Hematopoietic multipotent progenitor cell treated with erythropoietin and hydrocortisone succinate and interleukin-3 and kit ligand, for 8 days (in vitro differentiated cells): ENCODE measurements around the gene GPR108.
"Not testable (repeated sequence)": the region's sequence is repeated elsewhere in the genome, so short reads cannot be mapped to it uniquely, and the experiment has no call there.

Experiments
- DNase-seq: peaks from one replicate; pipeline ENCODE4 v3.0.0-alpha.2; 2015

Gene GPR108

GRCh38 chr19:6718741-6719539, 18.4 kb downstream of the GPR108 start:
- DNase-seq: peak; percentile 55

DNA sequence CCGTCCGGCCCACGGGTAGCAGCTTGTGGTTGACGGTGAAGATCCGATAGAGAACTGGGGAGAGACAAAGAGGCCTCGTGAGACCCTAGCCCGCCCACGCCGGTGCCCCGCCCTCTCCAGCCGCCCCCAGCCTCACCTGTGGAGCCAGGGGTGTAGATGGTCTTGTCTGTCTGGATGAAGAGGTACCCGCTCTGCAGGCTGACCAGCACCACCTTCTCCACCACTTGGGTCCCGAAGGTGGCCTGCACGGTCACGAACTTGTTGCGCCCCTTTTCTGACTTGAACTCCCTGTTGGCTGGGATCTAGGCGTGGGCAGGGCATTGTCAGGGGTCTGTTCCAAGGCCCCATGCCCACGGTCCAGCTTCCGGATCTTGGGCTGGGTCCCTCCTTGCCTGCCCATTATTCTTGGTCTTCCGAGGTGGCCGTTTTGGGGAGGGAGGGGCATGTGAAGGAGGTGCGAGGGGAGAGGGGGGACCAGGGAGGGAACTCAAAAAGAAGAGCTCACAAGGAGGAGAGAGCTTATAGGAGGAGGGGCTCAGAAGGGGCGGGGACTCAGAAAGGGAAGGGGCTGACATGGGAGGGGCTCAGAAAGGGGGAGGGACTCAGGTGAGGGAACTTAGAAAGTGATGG, 19.2 kb downstream of the GPR108 start:
- no peak for DNase-seq

DNA sequence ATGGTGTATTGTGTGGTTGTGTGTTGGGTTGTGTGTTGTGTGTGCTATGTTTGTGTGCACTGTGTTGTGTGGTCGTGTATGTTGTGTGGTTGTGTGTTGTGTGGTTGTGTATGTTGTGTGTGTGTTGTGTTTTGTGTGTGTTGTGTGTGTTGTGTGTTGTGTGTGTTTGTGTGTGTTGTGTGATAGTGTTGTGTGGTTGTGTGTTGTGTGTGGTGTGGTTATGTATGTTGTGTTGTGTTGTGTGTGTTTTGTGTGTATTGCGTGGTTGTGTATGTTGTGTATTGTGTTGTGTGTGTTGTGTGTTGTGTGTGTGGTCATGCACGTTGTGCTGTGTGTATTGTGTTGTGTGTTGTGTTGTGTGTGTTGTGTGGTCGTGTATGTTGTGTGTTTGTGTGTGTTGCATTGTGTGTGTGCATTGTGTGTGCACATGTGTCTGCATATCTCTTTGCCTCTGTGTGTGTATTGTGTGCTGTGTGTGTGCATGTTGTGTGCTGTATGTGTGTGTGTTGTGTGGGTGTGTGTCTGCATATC, 19.9 kb downstream of the GPR108 start:
- DNase-seq: no peak

GRCh38 chr19:6717036-6717435, 20.3 kb downstream of the GPR108 start:
- DNase-seq: no peak

DNA sequence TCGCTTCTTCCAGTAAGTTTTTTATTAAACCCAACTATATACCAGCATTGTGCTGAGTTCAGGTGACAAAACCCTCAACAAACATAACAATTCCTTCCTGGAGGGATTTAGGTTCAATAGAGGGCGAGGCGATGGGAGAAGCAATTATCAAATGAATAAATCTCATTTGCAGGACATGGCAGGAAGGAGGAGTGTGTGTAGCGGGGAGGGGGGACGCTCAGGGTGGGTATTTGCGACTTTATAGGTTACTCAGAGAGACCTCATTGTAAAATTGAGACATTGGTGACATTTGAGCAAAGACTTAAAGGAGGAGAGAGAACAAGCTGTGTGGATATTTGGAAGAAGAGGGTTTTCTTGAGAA, 20.8 kb downstream of the GPR108 start:
- DNase-seq: no peak

DNA sequence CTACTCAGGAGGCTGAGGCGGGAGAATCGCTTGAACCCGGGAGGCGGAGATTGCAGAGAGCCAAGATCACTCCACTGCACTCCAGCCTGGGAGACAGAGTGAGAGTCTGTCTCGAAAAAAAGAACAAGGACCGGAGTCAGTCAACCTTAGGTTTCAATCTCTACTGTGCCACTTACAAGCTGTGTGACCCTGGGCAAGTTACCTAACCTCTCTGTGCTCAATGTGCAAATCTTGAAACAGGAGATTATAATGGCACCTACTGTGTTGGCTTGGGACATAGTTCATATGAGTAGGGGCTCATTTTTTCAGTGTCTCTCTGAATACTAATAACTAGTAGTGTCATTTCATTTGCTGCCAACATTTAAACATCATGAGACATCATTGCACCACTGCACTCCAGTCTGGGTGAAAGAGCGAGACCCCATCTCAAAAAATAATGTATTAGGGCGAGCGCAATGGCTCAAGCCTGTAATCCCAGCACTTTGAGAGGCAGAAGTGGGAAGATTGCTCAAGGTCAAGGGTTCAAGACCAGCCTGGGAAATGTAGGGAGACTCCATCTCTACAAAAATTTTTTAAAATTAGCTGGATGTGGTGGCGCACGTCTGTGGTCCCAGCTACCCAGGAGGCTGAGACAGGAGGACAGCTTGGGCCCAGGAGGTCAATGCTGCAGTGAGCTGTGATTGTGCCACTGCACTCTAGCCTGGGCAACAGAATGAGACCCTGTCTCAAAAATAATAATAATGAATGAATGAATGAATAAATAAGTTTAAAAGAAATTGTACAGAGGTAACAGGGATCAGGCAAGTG, 22.4 kb downstream of the GPR108 start:
- no peak for DNase-seq

DNA sequence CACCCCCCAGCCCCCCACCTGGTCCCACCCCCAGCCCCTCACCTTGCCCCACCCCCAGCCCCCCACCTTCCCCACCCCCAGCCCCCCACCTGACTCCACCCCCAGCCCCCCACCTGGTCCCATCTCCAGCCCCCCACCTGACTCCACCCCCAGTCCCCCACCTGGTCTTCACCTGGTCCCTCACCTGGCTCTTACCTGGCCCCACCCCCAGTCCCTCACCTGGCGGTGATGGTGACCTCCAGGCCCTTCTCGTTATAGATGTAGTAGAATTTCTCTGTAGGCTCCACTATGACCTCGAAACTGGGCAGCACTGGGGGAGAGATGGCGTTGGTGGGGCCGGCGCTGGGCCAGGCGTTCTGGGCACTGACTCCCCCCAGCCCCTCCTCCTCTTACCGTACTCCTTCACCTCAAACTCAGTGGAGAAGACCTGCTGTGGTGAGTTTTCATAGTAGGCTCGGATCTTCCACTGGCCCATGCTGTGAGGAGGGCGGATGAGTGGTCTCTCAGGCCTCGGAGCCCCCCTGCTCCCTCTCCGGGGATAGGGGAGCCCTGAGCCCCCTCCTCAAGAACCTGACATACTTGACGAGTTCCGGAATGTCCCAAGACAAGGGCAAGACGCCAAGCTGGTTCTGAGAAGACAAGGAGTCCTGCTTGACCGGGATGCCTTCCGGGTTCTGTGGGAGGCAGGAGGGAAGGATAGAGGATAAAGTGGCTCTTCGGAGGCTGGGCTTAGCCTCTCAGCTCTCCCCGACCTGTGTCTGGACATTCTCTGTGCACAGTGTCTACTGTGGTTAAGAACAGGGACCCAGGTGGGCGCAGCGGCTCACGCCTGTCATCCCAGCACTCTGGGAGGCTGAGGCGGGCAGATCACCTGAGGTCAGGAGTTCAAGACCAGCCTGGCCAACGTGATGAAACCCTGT, 23.3 kb downstream of the GPR108 start:
- DNase-seq: no peak

DNA sequence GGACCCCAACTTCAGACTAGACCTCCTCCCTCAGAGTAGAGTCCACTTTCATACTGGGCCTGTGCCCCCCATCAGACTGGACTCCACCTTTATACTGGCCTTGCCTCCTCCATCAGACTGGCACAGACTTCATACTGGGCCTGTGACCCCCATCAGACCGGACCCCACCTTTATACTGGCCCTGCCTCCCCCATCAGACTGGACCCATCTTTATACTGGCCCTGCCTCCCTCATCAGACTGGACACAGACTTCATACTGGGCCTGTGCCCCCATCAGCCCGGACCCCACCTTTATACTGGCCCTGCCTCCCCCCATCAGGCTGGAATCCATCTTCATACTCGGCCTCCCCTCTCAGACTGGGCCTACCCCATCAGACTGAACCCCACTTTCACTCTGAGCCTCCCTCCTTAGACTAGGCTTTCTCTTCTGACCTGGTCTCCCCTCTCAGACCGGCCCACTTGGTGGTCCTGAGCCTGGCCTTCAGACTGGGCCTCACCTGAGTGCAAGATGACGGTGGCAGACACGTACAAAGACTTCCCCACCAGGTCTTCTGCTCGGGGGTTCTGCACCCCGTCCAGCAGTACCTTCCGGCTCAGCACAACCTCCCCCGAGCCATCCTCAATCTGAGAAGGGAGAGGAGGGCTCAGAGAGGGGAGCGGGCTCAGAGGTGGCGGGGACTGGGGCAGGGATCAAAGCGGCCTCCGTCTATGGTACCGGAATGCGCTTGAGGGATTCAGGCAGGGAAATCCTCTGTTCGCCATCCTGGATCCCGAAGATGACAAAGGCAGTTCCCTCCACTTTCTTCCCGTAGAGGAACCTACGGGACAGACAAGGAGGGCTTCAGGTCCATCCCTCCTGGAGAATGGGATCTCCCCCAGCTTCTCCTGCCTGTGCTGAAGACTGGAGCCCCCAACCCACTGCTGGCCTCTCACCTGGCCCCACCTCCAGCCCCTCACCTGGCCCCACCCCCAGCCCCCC, 24.4 kb downstream of the GPR108 start:
- DNase-seq: no peak

DNA sequence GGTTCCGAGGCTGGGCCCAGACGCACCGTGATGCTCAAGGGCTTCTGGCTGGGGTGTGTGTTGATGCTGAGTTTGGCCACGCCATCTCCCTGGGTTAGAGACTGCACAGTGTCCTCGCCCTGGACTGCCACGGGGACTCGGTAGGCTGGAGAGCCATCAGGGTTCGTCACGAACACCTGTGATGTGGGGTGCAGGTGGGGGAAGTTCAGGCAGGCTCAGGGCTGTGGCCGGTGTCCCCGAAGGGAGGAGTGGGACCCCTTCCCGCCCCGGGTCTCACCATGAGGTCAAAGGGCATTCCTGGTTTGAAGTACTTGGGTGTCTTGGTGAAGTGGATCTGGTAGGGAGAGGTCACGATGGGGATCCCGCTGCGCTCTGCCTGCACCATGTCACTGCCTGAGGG, 25.1 kb downstream of the GPR108 start:
- no peak for DNase-seq

DNA sequence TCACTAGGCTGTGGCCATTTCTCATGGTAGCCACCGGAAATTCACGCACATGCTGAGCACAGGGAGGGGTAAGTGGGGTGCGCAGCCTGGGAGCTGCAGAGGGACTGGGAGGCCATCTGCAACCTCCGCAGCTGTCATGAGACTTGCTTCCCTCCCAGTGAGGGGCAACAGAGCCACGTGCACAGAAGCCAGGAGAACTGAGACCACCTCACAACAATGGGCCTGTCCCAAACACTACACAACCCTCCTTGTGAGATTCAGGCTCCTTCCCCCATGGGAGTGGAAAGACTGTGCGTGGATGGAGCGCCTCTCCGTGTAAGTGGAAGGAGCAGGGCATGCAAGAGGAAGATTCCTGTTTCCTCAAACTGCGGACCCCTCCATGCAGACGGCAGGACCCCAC, 25.8 kb downstream of the GPR108 start:
- DNase-seq: no peak

DNA sequence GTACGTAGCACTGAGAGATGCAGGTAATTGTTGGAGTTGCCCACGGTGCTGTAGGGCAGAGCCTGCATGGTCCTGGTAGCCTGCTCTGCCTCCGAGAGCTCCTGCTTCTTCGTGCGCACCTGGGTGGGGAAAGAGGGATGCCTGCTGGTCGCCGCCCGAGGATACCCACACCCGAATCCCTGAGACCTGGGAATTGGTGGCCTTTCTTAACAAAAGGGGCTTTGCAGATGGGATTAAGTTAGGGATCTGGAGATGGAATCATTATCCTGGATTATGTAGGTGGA, 26.4 kb downstream of the GPR108 start:
- no peak for DNase-seq

GRCh38 chr19:6710273-6711077, 26.9 kb downstream of the GPR108 start:
- DNase-seq: no peak

- no peak for DNase-seq
These were observed 27.8 kb downstream of the GPR108 start for GRCh38 chr19:6709549-6709948.

- not testable (repeated sequence) for DNase-seq
These were observed 28.5 kb downstream of the GPR108 start for GRCh38 chr19:6708913-6709312.

- no peak for DNase-seq
These were observed 29.0 kb downstream of the GPR108 start for GRCh38 chr19:6708346-6708745.

DNA sequence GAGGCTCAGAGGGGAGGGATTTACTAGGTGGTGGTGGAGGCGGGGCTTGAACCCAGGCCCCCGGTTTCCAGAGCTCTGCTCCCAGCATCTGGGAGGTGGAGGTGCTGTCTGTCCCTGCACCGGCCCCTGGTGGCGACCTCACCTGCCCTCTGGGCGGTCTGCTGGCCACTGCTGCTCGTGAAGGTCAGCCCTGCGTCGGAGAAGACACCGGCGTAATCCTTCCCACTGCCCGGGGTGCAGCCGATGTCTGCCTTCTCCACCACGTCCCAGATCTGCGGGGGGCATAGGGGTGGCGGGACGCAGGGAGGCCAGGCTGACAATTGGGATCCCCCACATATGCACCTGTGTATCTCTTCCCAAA, 29.7 kb downstream of the GPR108 start:
- no peak for DNase-seq

DNA sequence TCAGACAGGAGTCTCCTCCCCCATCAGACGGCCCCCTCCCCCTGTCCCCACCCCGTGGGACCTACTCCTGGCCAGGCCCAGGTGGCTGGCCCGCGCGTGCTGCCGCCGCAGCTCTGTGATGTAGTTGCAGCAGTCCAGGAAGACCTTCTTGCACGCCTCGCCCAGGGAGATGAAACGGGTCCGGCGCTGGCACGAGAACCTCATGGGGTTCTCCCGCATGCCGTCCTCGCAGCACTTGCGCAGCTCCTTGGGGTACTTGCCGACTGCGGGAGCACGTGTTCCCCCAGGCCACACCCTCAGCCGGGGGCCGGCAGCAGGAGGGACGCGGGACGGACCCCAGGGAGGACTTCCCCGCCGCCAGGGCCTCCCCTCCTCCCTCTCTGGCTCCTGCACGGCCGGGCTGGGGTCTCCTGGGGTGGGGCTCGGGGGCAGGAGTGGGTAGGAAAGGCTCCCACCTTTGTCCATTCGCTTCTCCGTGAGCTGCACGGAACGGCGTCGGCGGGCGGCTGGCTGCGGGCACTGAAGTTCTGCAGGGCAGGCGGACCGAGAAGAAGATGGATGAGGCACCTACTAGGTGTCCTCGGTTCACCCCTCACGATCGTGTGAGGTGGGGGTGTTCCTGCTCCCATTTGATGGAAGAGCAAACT, 30.2 kb downstream of the GPR108 start:
- no peak for DNase-seq

GRCh38 chr19:6706633-6706958, 30.8 kb downstream of the GPR108 start:
- DNase-seq: no peak

DNA sequence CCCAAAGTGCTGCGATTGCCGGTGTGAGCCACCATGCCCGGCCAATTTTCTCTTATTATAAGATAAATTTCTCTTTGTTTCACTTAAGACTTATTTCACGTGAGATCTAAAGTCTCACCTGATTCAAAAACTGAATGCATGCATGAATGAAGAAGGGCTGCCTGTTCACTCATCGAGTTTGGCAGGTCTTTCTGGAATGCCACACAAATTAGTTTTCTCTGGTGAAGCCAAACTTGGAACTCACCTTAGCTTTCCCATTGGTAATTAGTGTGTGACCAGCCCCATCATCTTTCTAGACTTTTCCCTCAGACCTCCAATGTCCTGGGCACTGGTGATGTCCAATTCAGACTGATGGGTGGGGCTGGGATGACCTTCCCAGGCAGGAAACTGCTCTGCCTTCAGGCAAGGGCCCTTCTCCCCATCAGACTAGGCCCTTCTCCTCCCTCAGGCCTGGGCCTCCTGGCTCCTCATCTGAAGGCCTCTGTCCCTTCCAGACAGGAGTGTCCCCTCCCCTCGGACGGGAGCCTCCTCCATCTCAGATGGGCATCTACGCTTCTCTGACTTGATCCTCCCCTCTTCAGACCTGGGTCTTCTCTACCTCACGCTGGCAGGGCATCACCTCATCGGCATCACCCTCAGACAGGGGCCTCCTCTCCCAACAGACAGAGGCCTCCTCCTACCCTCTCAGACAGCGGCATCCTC, 31.3 kb downstream of the GPR108 start:
- DNase-seq: no peak
